ENCODE results near the gene ZWILCH.

Gene ZWILCH

GRCh38 chr15:66505430-66505811 lies 295 bp downstream of the ZWILCH start:
- no peak for TF ChIP-seq CREB1 (IDR thresholded peaks at IDR 0.05; ENCODE audit: low read depth)
- TF ChIP-seq REST (IDR thresholded peaks at IDR 0.05; ENCODE audit: low read depth) = no peak
- no peak for TF ChIP-seq FOXM1 (IDR thresholded peaks at IDR 0.05; ENCODE audit: borderline replicate concordance, low read depth)
- no peak for TF ChIP-seq RAD21 (IDR thresholded peaks at IDR 0.05; ENCODE audit: low read depth)
- no peak for TF ChIP-seq EP300 (IDR thresholded peaks at IDR 0.05; ENCODE audit: borderline replicate concordance)
- no peak for TF ChIP-seq USF1 (IDR thresholded peaks at IDR 0.05)
- no peak for TF ChIP-seq NFIC (IDR thresholded peaks at IDR 0.05)
- no peak for TF ChIP-seq TAF1 (IDR thresholded peaks at IDR 0.05; ENCODE audit: low read depth)
- TF ChIP-seq TEAD4 (IDR thresholded peaks at IDR 0.05) = no peak
- TF ChIP-seq ZBTB7A (IDR thresholded peaks at IDR 0.05; ENCODE audit: low read depth) = no peak
- TF ChIP-seq EGR1 (IDR thresholded peaks at IDR 0.05) = no peak
- TF ChIP-seq CEBPB (IDR thresholded peaks at IDR 0.05) = no peak
- no peak for TF ChIP-seq TCF12 (IDR thresholded peaks at IDR 0.05; ENCODE audit: low read depth)
- no peak for TF ChIP-seq YY1 (IDR thresholded peaks at IDR 0.05; ENCODE audit: low read depth)
- TF ChIP-seq, protein P1, sequence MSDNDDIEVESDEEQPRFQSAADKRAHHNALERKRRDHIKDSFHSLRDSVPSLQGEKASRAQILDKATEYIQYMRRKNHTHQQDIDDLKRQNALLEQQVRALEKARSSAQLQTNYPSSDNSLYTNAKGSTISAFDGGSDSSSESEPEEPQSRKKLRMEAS (IDR thresholded peaks at IDR 0.05) = no peak

DNA sequence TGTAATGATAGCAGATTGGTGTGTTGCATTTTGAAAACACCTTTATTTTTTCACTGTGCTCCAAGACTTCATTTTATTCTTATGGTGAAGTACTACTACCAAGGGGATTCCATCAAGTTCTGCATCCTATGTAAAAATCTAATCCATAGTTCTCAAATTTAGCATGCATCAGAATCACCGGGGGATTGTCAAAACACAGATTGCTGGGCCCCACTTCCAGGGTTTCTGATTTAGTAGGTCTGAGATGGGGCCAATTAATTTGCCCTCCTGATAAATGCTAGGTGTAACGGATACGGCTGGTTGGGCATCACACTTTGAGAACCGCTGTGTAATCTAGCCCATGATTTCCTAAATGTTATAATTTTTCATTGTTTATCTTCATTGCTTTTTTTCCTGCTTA lies 692 bp downstream of the ZWILCH start:
- TF ChIP-seq USF1 (IDR thresholded peaks at IDR 0.05) = no peak
- TF ChIP-seq RAD21 (IDR thresholded peaks at IDR 0.05; ENCODE audit: low read depth) = no peak
- TF ChIP-seq EGR1 (IDR thresholded peaks at IDR 0.05) = no peak
- TF ChIP-seq YY1 (IDR thresholded peaks at IDR 0.05; ENCODE audit: low read depth) = no peak
- TF ChIP-seq FOXM1 (IDR thresholded peaks at IDR 0.05; ENCODE audit: borderline replicate concordance, low read depth) = no peak
- no peak for TF ChIP-seq EP300 (IDR thresholded peaks at IDR 0.05; ENCODE audit: borderline replicate concordance)
- no peak for TF ChIP-seq TAF1 (IDR thresholded peaks at IDR 0.05; ENCODE audit: low read depth)
- no peak for TF ChIP-seq ZBTB7A (IDR thresholded peaks at IDR 0.05; ENCODE audit: low read depth)
- TF ChIP-seq CREB1 (IDR thresholded peaks at IDR 0.05; ENCODE audit: low read depth) = no peak
- TF ChIP-seq REST (IDR thresholded peaks at IDR 0.05; ENCODE audit: low read depth) = no peak
- TF ChIP-seq TEAD4 (IDR thresholded peaks at IDR 0.05) = no peak
- no peak for TF ChIP-seq NFIC (IDR thresholded peaks at IDR 0.05)
- TF ChIP-seq TCF12 (IDR thresholded peaks at IDR 0.05; ENCODE audit: low read depth) = no peak
- TF ChIP-seq, protein P1 (IDR thresholded peaks at IDR 0.05) = no peak
- TF ChIP-seq CEBPB (IDR thresholded peaks at IDR 0.05) = no peak

DNA sequence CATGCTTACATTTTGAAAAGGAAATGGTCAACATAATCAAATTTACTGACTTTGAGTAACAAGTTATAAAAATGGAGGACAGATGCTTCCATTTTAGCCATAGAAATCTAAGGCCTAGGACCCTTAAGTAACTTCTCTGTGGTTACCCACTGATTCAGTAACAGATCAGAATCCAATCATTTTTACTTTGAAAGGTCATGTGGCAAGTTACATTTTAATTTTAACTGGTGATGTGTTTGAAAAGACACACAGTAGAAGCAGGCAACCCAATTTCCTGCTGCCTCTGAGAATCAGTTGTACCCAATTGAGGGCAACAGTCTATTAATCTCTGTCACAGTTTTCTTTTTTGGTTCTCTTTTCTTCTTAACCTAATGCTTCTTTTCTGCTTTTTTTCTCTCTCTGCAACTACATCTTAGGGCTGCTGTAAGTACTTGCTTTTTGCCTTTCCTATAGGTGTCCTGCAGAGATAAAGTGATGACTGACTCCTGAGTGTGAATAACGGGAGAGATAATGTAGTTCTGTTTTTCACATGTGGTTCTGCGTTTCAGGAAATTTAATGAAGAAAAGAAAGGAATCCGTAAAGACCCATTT lies 3.3 kb downstream of the ZWILCH start:
- no peak for TF ChIP-seq TEAD4 (IDR thresholded peaks at IDR 0.05)
- no peak for TF ChIP-seq FOXM1 (IDR thresholded peaks at IDR 0.05; ENCODE audit: borderline replicate concordance, low read depth)
- TF ChIP-seq, protein P1 (IDR thresholded peaks at IDR 0.05) = no peak
- TF ChIP-seq TCF12 (IDR thresholded peaks at IDR 0.05; ENCODE audit: low read depth) = no peak
- no peak for TF ChIP-seq CREB1 (IDR thresholded peaks at IDR 0.05; ENCODE audit: low read depth)
- no peak for TF ChIP-seq USF1 (IDR thresholded peaks at IDR 0.05)
- TF ChIP-seq RAD21 (IDR thresholded peaks at IDR 0.05; ENCODE audit: low read depth) = no peak
- TF ChIP-seq ZBTB7A (IDR thresholded peaks at IDR 0.05; ENCODE audit: low read depth) = no peak
- TF ChIP-seq NFIC (IDR thresholded peaks at IDR 0.05) = no peak
- no peak for TF ChIP-seq CEBPB (IDR thresholded peaks at IDR 0.05)
- TF ChIP-seq EGR1 (IDR thresholded peaks at IDR 0.05) = no peak
- TF ChIP-seq YY1 (IDR thresholded peaks at IDR 0.05; ENCODE audit: low read depth) = no peak
- TF ChIP-seq EP300 (IDR thresholded peaks at IDR 0.05; ENCODE audit: borderline replicate concordance) = no peak
- TF ChIP-seq TAF1 (IDR thresholded peaks at IDR 0.05; ENCODE audit: low read depth) = no peak
- no peak for TF ChIP-seq REST (IDR thresholded peaks at IDR 0.05; ENCODE audit: low read depth)
